DMS114 treated with DMSO at 0.1 percent for 48 hours (cell line): ENCODE results near the gene MAD1L1.

ENCODE experiments used
- DNase-seq: peaks from one replicate; lab custom pipeline; 2025; ENCODE audit not compliant: unreplicated experiment; lab: John Stamatoyannopoulos, UW

MAD1L1 gene

DNA sequence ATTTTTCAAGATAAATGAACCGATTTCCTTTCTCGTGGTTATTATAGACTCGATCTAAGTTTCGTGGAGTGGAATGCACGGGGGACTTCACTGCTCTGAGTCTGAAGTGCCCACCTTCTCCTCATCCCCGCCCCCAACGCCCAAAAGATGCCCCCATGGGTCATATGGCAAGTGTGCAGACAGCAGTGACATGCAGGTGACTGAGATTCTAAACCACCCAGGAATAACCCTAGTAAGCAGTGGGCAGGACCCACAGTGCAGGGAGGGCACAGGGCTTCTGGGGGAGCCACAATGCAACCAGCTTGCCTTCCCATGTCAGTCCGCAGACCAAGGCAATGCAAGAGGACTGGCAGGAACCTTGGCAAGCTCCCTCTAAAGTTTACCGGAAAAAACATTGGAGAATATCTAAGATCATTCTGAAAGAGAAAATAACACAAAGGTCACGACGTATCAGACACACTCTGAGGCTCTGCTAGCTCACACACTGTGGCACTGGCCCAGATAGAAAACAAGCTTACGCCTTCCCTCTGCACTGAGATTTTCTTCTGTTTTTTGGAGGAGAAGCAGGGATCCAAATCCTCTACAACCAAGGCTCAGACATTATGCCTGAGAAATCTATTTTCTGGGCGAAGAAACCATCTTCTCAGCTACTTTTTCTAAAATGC lies 239.6 kb downstream of the MAD1L1 start:
- DNase-seq: no peak

GRCh38 chr7:1992554-1992953 lies 240.2 kb downstream of the MAD1L1 start:
- DNase-seq: no peak

- DNase-seq: no peak
Observed at GRCh38 chr7:1990001-1990670, 242.6 kb downstream of the MAD1L1 start.

DNA sequence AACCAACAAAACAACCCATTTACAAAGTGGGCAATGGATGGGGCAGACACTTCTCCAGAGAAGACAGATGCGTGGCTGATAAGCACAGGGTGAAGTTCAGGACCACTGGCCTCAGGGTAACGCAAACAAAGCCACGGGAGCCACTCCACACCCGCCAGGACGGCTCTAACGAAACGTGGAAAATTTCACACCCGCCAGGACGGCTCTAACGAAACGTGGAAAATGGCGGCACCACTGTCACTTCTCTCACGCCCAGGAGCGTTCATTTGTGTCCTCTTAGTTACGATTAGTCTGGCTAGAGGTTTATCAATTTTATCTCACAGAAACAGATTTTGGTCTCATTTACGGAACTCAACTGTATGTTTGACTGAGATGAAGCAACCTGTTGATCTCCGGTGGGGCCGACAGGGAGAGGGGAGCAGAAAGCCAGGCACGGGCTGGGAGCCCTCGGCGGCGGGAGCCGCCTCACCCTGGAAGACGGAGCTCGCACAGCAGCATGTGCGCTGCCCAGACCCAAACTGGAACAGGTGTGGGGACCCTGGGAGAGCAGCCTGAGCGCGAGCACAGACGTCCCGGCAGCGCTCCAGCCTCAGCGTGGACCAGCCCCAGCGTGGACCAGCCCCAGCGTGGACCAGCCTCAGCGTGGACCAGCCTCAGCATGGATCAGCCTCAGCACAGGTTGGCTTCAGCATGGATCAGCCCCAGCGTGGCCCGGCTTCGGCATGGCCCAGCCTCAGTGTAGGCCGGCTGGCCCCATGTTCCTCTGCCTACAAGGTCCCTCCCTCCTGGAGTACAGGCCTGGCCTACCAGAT lies 243.5 kb downstream of the MAD1L1 start:
- no peak for DNase-seq

DNA sequence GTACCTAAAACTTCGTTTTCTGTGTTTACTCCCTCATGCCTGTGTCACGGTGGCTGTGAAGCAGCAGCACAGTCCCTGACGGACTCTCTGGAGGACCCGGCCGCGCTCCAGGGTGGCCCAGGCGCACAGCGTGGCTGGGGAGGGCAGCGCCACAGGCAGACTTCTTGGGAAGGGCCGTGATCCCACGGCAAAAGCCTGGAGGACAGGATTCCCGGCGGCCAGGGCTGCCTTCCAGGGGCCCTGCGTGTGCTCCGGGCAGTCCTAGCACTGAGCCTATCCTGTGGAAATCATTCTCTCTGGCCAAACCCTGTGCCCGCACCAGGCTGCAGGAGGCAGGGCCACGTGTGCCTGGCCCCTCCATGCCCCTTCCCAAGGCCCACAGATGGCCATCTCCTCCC lies 244.2 kb downstream of the MAD1L1 start:
- no peak for DNase-seq

DNA sequence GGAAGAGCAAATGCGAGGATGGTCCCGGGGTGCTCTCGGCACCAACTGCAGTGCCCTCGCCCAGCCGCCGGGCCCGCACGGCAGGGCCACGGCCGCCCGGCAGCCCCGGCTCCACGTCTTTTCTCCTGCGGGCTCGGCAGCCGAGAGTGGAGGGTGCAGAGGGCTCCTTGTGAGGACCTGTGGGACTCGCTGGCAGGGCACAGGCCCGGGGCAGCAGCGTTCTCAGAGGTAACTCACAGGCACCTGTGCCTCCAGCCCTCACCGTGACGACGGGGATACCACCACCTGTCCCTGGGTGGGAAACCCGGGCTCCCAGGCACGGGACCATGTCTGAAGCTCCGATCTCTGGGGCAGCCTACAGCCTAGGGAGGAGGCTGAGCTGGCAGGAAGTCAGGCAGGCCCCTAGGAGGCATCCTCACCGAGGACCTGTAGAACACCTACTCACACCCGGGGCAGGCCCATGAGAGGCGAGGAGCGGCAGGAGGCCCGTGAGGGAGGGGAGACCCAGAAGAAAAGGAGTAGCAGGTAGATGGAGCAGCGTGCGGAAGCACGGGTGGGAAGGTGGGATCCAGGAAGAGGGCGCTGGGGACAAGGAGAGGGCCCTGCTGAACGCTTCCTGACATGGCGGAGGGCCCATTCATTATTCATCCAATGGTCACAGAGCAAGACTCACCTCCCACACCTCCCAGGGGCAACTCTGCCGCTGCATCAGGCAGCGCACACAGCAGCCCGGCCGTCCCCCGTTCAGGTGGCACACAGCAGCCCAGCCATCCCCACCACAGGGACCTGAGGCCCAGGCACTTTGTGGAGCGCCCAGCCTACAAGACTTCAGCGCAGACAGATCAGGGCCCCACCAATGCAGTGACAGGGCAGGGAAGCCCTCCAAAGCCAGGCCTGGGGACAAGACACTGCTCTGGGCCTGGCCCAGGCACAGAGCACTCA lies 244.9 kb downstream of the MAD1L1 start:
- DNase-seq: no peak

DNA sequence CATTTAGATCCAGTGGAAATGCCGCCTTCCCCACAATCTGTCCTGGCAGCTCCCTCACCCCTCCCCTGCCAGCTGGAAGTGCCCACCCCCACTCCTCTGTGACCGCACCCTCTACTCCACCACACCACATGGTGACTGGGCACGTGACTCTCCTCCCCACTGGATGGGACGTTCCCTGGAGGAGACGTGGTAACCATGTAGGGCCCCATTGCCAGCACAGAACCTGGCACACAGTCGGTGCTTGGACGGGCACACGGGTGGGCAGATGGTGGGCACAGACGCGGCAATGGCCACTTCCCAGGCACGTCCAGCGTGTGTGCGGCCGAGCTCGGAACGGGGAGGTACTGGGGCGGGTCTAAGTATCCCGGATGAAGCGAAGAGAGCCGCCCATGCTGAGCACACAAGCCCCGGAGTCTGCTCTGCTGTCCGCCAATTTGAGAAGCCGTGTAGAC lies 245.6 kb downstream of the MAD1L1 start:
- DNase-seq: no peak

DNA sequence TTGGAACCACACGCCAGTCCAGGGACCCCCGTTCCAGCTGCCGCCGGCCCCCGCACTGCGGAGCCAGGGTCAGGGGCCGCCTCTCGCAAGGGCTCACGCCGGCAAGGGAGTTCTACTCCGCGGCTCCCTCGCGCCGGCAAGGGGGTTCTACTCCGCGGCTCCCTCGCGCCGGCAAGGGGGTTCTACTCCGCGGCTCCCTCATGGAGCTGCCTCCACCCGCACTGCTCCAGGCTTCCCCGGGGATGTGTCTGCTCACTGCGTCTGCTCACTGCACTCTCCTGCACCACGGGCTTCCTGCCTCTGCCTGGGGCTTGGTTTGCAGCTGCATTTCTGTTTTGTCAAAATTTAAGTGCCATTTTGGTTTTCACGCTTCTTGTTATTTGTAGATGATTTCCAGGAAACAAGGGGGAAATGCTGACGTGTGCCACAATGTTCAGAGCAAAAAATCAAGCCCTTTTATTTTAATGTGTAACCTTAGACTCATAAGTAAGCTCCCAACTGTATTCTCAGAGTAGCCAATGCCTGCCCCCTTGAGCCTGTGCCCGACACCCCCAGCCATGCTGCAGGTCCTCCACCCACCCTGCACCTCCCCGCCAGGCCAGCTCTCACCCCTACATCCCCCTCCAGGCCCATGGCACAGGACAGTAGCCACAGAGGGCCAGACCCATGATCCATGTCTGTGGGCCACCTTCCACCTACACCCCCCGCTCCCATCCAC lies 246.2 kb downstream of the MAD1L1 start:
- DNase-seq: no peak

DNA sequence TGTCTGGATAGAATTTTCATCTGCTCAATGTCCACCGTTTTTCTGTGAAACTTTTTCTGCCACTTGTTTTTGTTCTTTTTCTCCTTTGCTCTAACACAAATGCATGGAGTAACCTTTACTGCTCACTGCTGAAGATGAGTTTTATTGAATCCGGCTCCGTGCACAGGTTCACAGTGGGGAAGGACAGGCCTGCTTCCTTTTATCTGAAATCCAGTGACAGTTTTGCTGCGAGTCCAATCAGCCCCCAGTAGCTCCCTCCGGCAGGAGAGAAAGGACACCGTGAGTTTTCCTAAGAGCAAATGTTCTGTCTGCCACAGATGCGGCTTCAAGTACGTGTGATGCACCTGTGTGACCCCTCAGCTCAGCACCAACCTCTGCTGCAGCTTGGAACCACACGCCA lies 246.8 kb downstream of the MAD1L1 start:
- DNase-seq: no peak

GRCh38 chr7:1985042-1985441 lies 247.7 kb downstream of the MAD1L1 start:
- no peak for DNase-seq

- no peak for DNase-seq
Observed at GRCh38 chr7:1981878-1982230, 250.9 kb downstream of the MAD1L1 start.

- no peak for DNase-seq
Observed at GRCh38 chr7:1981201-1981877, 251.4 kb downstream of the MAD1L1 start.

DNA sequence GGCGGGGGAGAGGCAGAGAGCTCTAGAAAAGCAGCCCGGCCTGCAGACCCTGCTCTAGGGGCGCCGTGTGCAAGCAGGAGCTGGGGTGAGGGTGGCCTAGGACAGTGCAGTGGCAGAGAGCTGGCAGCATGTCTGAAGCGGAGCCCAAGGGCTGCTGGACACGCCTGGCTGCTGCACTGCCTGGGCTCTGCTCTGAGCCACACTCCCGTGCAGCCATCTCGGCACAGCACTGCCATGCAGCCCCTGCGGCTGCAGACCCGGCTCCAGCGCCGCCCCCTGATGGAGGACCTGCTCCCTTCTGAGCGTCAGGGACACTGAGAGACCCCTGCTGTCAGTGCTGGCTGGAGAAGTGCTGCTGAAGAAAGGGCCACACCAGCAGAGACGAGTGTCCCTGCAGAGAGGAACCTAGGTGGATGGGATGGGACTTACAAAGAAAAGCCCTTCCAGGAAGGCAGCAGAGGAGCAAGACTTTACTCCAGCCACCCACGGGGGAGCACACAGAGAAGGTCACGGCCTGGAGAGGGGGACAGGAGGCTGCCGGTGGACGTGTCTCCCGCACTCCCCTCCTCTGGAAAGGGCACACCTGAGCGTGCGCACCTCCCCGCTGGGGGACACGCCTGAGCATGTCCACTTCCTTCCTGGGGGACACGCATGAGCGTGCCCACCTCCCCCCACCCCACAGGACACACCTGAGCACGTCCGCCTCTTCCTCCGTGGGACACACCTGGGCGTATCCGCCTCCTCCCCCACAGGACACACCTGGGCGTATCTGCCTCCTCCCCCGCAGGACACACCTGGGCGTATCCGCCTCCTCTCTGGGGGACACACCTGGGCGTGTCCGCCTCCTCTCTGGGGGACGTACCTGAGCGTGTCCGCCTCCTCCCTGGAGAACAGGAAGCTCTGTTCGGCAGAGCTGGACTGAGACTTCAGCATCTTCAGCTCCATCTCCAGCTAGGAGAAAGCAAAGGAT lies 252.9 kb downstream of the MAD1L1 start:
- no peak for DNase-seq

DNA sequence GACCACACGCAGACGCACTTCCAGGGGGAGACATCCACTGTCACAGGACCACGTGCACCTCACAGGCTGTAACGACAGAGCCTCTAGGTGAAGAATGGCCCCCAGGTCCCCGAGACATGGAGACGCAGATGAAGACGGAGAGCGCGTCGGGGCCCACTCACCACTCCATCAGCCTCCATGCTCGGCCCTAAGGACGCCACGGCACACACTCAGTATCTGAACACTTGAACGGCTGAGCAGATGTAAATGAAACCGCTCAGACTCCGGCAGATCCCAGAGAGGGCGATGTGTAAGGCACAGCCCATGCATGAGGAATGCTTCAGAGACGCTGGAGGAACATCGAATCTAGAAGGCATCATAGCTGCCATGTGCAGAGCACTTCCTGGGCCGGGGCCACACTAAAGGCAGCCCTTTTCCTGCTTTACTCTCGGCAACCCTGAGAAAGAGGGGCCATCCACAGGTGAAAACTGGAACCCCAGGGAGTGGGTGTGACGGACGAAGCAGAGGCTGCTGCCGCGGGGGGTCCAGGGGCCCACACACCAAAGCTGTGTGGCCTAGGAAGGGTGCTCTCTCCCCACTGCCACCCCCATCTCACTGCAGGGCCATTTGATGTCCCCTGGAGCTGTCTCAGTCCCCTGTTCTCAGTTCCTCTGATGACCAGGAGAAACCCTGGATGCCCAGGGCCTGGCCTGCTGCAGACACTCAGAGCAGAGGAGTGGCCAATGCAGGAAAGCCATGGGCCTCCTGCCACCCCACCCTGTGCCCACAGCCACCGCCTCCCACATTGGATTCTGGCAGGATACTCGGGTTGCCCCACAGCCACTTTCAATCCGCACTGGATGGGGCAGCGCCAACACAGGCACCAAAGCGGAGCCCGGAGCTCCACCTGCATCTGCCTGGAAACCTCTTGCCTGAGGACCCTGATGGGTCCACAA lies 253.8 kb downstream of the MAD1L1 start:
- DNase-seq: no peak

GRCh38 chr7:1977876-1978441 lies 254.8 kb downstream of the MAD1L1 start:
- no peak for DNase-seq

DNA sequence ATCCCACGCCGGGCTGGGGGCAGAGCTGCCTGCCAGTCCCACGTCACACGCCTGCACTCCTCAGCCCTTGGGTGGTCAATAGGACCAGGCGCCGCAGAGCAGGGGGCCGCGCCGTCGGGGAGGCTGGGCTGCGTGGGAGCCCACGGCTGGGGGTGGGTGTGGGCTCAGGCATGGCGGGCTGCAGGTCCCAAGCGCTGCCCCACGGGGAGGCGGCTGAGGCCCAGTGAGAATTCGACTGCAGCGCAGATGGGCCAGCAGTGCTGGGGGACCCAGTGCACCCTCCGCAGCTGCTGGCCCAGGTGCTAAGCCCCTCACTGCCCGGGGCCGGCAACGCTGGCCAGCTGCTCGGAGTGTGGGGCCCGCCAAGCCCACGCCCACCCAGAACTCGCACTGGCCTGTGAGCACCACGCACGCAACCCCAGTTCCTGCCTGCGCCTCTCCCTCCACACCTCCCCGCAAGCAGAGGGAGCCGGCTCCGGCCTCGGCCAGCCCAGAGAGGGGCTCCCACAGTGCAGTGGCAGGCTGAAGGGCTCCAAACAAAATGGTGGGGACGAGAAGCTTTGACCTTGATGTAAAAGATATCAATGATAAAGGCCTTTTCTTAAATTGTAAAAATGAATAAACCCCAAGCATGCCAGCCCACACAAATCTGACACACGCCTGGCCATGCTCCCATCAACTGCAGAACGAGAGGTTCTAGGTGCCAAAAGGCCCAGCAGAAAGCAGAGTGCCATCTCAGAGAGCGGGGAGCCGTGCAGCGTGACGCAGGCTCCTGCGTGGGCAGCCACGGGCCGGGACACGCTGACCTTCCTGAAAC lies 255.5 kb downstream of the MAD1L1 start:
- no peak for DNase-seq
